NB4 (cell line): ENCODE results near the gene PLEKHG3.

Experiments
- DNase-seq: peaks from one replicate; pipeline ENCODE4 v3.0.0; 2010; ENCODE audit warnings: low read depth
- H3K4me3 ChIP-seq: one replicate; pipeline ENCODE4 v1.5.1; 2011; ENCODE audit warnings: mild to moderate bottlenecking, low read depth, low read length, moderate library complexity
- CTCF ChIP-seq: IDR thresholded peaks from one replicate; pipeline ENCODE4 v1.5.1; 2012; ENCODE audit warnings: low read depth, low read length
- MAX ChIP-seq: IDR thresholded peaks from 2 replicates; pipeline ENCODE4 v1.6.1; 2011; ENCODE audit warnings: low read depth, low read length
- MYC ChIP-seq: IDR thresholded peaks from 2 replicates; pipeline ENCODE4 v1.6.1; 2011; ENCODE audit warnings: low read depth, low read length
- POLR2A ChIP-seq: IDR thresholded peaks from 2 replicates; pipeline ENCODE4 v1.6.1; 2011; ENCODE audit warnings: mild to moderate bottlenecking; ENCODE audit not compliant: insufficient read length; ENCODE audit errors: extremely low read depth

The PLEKHG3 gene

GRCh38 chr14:64706593-64707193, 2.5 kb downstream of the PLEKHG3 start:
- TF ChIP-seq CTCF (no peak), POLR2A (no peak), MYC (no peak), MAX (no peak)
- H3K4me3 ChIP-seq, result peak overlapping the region; percentile 76
- DNase-seq, result no peak

- TF ChIP-seq MAX, result peak; percentile 51; the same call in 1 of the 2 replicates
- 0 out of 2 replicates have a peak, but pooled peaks have one; percentile 48 for TF ChIP-seq MYC
- no peak for TF ChIP-seq POLR2A
- TF ChIP-seq CTCF, result no peak
- H3K4me3 ChIP-seq, result peak overlapping the region; percentile 30
- DNase-seq, result peak; percentile 61
These were observed 3.4 kb downstream of the PLEKHG3 start for GRCh38 chr14:64707661-64708060.

- DNase-seq, result peak; percentile 97
- H3K4me3 ChIP-seq, result peak overlapping the region; percentile 61
- TF ChIP-seq MYC (peak; percentile 55; the same call in 1 of the 2 replicates), POLR2A (no peak), MAX (no peak; the same call in 1 of the 2 replicates)
These were observed 4.2 kb downstream of the PLEKHG3 start for GRCh38 chr14:64708148-64709004.

GRCh38 chr14:64709126-64709525, 4.9 kb downstream of the PLEKHG3 start:
- peak overlapping the region; percentile 61 for H3K4me3 ChIP-seq
- TF ChIP-seq MAX (no peak), CTCF (no peak), MYC (no peak), POLR2A (no peak)

GRCh38 chr14:64711039-64711438, 6.8 kb downstream of the PLEKHG3 start:
- TF ChIP-seq CTCF (no peak), MYC (no peak), MAX (no peak), POLR2A (no peak)
- no peak overlapping the region for H3K4me3 ChIP-seq
- DNase-seq, result no peak

More at GRCh38 chr14:64709126-64709525, 4.9 kb downstream of the PLEKHG3 start:
- no peak for DNase-seq

- no peak for DNase-seq
- no peak overlapping the region for H3K4me3 ChIP-seq
- TF ChIP-seq POLR2A (no peak), MYC (no peak), MAX (no peak), CTCF (no peak)
These were observed 9.5 kb downstream of the PLEKHG3 start for GRCh38 chr14:64713677-64714076.
